GM06990 (cell line): Measurements from ENCODE around the gene MPPED1.

Experiments used
- DNase-seq: peaks from one replicate; pipeline ENCODE4 v3.0.0-alpha.2; 2011; ENCODE audit not compliant: insufficient read length; ENCODE audit errors: extremely low read depth
- H3K27me3 ChIP-seq: replicated peaks from 2 replicates; pipeline ENCODE4 v1.6.0; 2011; ENCODE audit warnings: low read length; ENCODE audit not compliant: control insufficient read depth, insufficient read depth
- H3K36me3 ChIP-seq: 2 replicates; pipeline ENCODE4 v1.5.1; 2011; ENCODE audit warnings: low read length; ENCODE audit not compliant: control insufficient read depth, insufficient read depth
- H3K4me3 ChIP-seq: replicated peaks from 2 replicates; pipeline ENCODE4 v1.5.1; 2011; ENCODE audit warnings: low read depth, mild to moderate bottlenecking, control low read depth, low read length
- CTCF ChIP-seq: IDR thresholded peaks from 2 replicates; pipeline ENCODE4 v1.5.1; 2011; ENCODE audit warnings: low read length, control low read depth, mild to moderate bottlenecking, inconsistent platforms; ENCODE audit not compliant: insufficient read depth, poor library complexity, severe bottlenecking

The MPPED1 gene

GRCh38 chr22:43506487-43506886 lies 94.7 kb downstream of the MPPED1 start:
- no peaks in the 10 kb centered on the region for H3K27me3 ChIP-seq

GRCh38 chr22:43507235-43507634 lies 95.4 kb downstream of the MPPED1 start:
- H3K4me3 ChIP-seq: no peak overlapping the region
- no peaks in the 10 kb centered on the region for H3K36me3 ChIP-seq
- no peaks in the 10 kb centered on the region for H3K27me3 ChIP-seq
- no peak for TF ChIP-seq CTCF
- DNase-seq: no peak

More at GRCh38 chr22:43506487-43506886, 94.7 kb downstream of the MPPED1 start:
- DNase-seq: no peak
- H3K4me3 ChIP-seq: no peak overlapping the region
- H3K36me3 ChIP-seq: no peaks in the 10 kb centered on the region
- TF ChIP-seq CTCF: no peak

- no peak for DNase-seq
- no peak for TF ChIP-seq CTCF
- Histone ChIP-seq H3K4me3 (no peak overlapping the region), H3K27me3 (no peaks in the 10 kb centered on the region), H3K36me3 (no peaks in the 10 kb centered on the region)
Observed at GRCh38 chr22:43508489-43508888, 96.7 kb downstream of the MPPED1 start.

- TF ChIP-seq CTCF: no peak
- H3K36me3 ChIP-seq: no peaks in the 10 kb centered on the region
Observed at GRCh38 chr22:43509337-43509736, 97.5 kb downstream of the MPPED1 start.

GRCh38 chr22:43510281-43511070 lies 98.7 kb downstream of the MPPED1 start:
- Histone ChIP-seq H3K27me3 (no peaks in the 10 kb centered on the region), H3K36me3 (no peaks in the 10 kb centered on the region), H3K4me3 (no peak overlapping the region)
- DNase-seq: no peak
- no peak for TF ChIP-seq CTCF

More at GRCh38 chr22:43509337-43509736, 97.5 kb downstream of the MPPED1 start:
- H3K27me3 ChIP-seq: no peaks in the 10 kb centered on the region
- DNase-seq: no peak
- H3K4me3 ChIP-seq: no peak overlapping the region
